ENCODE results near the gene PCDH19.

- peak in 1 of 5 experiments; percentile 10 for TF ChIP-seq CTCF (IDR thresholded peaks at IDR 0.05)
- no peak for TF ChIP-seq POLR2A (IDR thresholded peaks at IDR 0.05)
- TF ChIP-seq POLR2AphosphoS5 (IDR thresholded peaks at IDR 0.05) = no peak
- TF ChIP-seq EP300 (IDR thresholded peaks at IDR 0.05; ENCODE audit: low read depth) = no peak
These were observed 41.9 kb downstream of the PCDH19 start for GRCh38 chrX:100368167-100368566.
